Measurements from ENCODE around the gene ATP2C2.

DNA sequence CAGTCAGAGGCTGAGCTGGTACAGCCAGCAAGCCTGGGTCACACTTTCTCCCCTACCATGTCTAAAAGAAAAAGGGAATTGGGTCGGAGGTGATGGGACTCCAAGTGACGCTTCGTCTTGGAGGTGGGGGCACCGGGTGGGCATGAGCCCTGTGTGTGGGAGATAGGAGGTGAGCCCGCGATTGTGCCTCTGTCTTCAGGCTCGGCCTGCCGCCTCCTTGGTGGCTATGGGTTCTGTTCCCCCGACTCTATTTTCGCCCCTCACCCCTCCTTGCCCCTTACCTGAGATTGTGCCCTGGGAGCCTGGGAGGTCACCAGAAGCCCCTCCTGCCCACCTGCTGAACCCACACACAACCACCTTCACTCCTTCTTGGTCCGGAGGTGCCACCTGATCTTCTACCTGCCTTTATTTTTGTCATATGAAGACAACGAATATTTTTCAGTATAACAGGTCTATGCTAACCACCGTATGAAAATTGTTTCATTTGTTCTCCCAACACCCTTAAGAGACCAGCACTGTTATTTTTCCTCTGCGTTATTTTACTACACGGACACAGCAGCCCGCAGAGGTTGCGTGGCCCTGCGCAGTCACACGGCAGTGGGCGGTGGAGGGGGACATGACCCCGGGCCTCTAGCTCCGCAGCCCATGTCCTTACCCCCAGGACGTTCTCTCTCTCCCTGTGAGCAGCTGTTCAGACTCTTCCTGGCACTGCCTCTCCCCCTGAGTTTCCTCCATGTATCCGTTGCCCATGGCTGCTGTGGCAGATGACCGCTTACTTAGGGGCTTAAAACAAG lies 49.9 kb downstream of the ATP2C2 start:
- TF ChIP-seq, protein P1, sequence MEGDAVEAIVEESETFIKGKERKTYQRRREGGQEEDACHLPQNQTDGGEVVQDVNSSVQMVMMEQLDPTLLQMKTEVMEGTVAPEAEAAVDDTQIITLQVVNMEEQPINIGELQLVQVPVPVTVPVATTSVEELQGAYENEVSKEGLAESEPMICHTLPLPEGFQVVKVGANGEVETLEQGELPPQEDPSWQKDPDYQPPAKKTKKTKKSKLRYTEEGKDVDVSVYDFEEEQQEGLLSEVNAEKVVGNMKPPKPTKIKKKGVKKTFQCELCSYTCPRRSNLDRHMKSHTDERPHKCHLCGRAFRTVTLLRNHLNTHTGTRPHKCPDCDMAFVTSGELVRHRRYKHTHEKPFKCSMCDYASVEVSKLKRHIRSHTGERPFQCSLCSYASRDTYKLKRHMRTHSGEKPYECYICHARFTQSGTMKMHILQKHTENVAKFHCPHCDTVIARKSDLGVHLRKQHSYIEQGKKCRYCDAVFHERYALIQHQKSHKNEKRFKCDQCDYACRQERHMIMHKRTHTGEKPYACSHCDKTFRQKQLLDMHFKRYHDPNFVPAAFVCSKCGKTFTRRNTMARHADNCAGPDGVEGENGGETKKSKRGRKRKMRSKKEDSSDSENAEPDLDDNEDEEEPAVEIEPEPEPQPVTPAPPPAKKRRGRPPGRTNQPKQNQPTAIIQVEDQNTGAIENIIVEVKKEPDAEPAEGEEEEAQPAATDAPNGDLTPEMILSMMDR (conservative IDR thresholded peaks at IDR 0.05; ENCODE audit: low read length) = no peak
- no peak for TF ChIP-seq EZH2phosphoT487 (IDR thresholded peaks at IDR 0.05; ENCODE audit: borderline replicate concordance)

Measured in Loucy (cell line).